ENCODE results near the gene SOHLH1.

Gene SOHLH1

DNA sequence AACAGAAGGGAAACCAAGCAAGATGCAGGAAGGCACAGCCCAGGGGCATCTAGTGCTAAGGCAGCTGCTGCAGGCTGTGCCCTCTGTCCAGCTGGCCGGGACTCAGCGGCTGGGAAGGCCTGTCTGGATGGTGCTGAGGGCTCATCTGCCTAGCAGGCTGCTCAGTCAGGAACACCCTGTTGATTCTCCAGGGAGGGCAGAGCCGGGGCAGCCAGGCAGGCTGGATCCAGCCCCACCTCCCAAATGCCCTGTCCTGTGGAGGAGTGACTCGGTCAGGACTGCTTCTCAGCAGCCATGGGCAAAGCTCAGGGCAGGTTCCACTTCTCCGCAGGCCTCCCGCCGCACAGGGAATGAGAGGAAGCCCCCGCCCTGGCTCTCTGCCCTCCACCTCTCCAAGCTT lies 44.0 kb downstream of the SOHLH1 start:
- no peak for DNase-seq

GRCh38 chr9:135650408-135650807 lies 48.9 kb downstream of the SOHLH1 start:
- DNase-seq = no peak

GRCh38 chr9:135649508-135649907 lies 49.8 kb downstream of the SOHLH1 start:
- no peak for DNase-seq

DNA sequence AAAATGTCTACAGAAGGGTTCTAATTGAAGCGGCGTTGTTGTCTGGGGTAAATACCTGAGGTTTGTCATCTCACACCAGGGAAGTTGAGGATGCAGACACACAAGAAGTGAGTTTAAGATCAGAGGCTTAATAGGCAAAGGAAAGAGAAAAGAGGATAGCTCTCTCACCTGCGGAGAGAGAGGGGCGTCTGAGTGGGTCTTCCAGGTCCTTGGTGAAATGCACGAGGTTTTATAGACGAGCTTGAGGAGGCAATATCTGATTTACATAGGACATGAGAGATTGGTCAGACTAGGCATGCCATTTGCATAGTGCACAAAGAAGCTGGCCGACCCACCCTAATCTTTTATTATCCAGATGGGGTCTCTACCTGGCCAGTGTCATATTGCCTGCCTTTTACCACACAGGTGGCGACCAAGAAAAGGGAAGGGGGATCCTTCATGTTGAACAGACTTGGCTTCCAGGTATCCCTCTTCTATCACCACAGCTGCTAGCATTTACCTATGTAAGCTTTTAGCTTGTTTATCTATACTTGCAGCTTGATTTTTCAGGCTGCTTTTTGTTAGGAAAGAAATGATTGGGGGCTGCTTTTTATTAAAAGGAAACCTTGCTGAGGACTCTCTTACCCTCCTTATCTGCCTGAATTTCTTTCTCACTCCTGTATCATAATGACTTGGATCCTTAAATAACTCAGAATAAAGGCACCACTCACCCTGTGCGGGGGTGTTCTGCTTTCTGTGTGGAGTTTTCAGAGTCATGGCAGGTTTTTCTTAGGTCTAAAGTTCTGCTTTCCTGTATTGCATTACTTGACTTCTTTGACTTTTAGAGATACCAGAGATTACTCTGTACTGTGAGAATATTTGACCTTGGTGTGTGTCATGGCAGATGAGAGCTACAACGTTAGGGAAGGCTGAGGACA lies 50.5 kb downstream of the SOHLH1 start:
- no peak for DNase-seq

DNA sequence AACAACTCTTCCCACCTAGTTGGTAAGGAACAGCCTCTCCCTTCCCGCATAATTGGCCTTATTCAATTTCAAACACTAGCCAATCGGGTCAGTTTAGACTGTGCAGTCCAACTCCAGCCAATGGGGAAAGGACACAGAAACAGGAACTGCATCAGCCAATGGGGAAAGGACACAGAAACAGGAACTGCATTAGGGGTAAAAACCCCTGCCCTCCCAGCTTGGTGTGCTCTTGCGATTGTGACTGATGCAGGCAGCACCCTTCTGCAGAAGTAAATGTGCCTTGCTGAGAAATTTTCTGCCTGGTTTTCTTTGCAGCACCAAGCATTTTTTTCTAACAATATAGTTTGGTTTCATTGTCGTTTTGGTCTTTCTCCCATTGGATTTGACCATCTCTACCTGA lies 51.4 kb downstream of the SOHLH1 start:
- no peak for DNase-seq

DNA sequence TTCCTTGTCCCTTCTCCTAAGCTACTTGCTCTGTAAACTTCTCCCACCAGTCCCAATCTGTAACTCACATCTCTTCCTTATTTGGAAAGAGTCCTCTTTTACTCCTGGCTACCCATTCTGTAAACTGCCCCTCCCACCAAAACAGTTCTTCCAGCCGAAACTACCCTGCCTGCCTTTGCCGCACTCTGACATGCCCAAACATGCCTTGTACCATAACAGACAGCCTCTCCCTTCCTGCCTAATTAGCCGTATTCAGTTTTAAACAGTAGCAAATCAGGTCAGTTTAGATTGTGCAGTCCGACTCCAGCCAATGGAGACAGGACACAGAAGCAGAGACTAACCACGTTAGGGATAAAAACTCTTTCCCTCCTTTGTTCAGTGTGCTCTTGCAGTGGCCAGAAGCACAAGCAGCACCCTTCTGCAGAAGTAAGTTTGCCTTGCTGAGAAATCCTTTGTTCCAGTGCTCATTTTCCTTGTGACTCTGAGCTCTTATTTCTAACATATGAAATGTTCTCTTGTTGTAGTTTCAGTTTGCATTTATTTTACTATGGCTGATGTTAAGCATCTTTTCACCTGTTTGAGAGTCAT lies 54.6 kb downstream of the SOHLH1 start:
- no peak for DNase-seq
